HG03135 (cell line): Measurements from ENCODE around the gene EXOSC7.
"Not testable (repeated sequence)": the region's sequence is repeated elsewhere in the genome, so short reads cannot be mapped to it uniquely, and the experiment has no call there.

ENCODE experiments used
- ATAC-seq: cut with Tn5 transposase; IDR thresholded peaks from one replicate; pipeline ENCODE4 v1.9.1; 2021; ENCODE audit warnings: mild to moderate bottlenecking, moderate library complexity; ENCODE audit not compliant: unreplicated experiment

Gene EXOSC7

GRCh38 chr3:44976002-44976815 lies at the start of gene EXOSC7, which contains the start of gene ZDHHC3:
Gene EXOSC7, plus strand, starts transcription at chr3:44976244. Its CDS starts 34 bp downstream, at chr3:44976278.
Gene ZDHHC3, minus strand, starts transcription at chr3:44976174. Its CDS starts 16,738 bp downstream, at chr3:44959436.
- peak; percentile 77 for ATAC-seq

DNA sequence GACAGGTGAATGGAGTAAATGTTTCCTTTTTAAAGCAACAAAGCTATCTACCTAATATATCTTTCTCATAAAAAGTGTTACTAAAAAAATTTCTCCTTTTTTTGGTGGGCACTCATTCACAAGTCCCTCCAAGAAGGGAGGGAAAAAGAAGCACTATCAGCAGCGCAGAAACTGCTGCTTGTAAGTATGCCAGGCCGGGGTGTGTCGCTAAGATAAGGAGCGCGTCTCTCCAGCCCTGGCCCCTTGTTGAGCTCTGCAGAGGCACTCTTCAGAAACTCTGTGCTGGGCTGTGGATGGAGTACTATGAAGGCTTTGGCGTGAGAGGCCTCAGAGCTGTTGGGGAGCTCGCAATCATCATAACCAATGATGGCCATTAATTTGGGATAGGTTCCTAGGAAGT lies 49.1 kb upstream of the EXOSC7 start:
- no peak for ATAC-seq

GRCh38 chr3:44927371-44927770 lies 48.7 kb upstream of the EXOSC7 start:
- ATAC-seq = no peak

GRCh38 chr3:44929782-44930181 lies 46.3 kb upstream of the EXOSC7 start:
- ATAC-seq = no peak

- ATAC-seq = no peak
These were observed 45.1 kb upstream of the EXOSC7 start for GRCh38 chr3:44930911-44931310.

- ATAC-seq = no peak
These were observed 44.3 kb upstream of the EXOSC7 start for GRCh38 chr3:44931791-44932190.

DNA sequence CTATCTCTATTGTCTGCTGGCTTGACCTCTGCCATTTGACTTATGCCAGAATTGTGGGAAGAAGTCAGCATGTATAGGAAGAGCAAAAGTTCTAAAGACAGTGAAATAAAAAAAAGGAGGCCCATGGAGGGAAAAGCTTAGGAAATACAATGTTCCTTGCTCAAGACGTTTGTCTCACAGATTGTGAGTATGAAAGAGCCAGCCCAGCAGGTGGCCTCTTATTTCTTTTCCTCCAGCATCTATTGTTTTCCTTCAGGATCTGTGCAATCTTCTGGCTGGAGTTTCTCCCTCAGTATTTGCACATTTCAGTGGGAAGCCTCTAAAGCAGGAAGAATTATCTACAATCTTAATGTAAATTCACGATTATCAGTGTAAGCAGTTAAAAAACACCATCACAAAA lies 43.8 kb upstream of the EXOSC7 start:
- no peak for ATAC-seq

GRCh38 chr3:44932986-44933944 lies 42.8 kb upstream of the EXOSC7 start:
- ATAC-seq = no peak

DNA sequence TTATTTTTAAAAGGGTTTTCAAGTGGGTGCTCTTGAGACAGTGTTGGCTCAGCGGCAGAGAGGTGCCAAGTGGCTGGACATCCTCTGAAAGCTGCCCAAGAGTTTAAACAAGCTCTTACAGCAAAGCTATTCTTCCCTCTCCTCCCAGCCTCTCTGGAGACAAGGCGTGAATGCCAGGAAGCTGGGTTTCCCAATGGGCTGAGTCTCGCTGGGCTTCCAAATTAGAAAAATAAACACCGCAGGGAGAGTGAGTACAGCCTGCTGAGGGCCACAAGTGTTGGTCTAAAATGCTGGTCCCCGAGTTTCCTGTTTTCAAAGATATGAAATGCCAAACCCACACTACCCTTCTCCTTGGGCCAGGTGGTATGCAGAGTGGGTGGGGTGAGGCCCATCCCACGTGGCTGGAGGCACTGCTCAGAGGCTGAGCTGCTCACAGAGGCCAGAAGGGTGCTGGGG lies 36.4 kb upstream of the EXOSC7 start:
- no peak for ATAC-seq

DNA sequence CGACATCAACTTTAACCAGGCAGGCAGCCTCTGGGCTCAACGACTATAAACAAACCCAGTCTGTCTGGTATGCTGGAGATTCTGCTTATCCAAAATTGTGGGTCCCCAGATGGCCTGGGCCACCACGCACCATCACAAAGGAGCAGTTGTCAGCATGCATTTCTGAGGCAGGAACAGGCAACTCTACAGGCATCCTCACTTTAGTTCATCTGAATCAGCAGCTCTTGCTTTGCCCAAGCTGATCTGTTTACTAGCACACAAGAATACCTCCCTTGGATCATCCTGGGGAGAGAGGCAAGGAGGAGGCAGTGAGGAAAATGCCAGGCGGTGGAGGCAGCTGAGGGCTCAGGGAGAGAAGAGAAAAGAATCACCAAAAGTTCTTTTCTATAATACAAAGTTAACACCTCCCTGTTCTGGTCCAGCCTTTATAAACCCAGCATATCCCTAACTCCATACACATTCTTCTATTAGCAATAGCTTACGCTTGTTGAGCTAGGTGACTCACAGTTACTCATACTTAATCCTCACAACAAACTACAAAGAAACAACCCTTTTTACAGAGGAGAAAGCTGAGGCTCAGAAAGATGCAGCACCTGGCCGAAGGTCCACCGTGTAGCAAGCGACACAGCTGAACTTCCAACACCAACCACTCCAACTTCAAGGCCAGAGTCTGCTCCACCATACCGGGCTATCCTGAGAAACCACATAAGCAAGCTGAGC lies 33.7 kb upstream of the EXOSC7 start:
- no peak for ATAC-seq

DNA sequence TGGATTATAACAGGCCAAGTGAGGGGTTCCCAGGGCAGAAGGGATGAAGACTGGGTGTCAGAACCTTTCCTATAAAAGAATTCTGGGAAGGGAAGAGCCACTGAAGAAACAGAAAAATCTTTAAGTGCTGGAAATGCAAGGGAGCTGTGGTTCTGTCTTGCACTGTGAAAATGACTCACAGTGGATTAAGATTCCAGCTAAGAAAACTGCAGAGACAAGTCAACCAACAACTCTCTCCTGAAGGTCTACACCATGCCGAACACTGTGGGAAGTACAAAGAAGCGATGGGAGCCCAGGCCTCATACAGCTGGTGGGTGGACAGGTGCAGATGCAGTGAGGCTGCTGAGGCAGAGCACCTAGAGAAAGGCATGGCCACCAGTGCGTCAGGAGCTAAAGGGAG lies 27.8 kb upstream of the EXOSC7 start:
- no peak for ATAC-seq

- not testable (repeated sequence) for ATAC-seq
These were observed 26.3 kb upstream of the EXOSC7 start for GRCh38 chr3:44949770-44950169.

- no peak for ATAC-seq
These were observed 25.7 kb upstream of the EXOSC7 start for GRCh38 chr3:44950275-44950734.

- ATAC-seq = no peak
These were observed 23.4 kb upstream of the EXOSC7 start for GRCh38 chr3:44952689-44953088.

- no peak for ATAC-seq
These were observed 21.7 kb upstream of the EXOSC7 start for GRCh38 chr3:44954304-44954703.

GRCh38 chr3:44954962-44955361 lies 21.1 kb upstream of the EXOSC7 start:
- ATAC-seq = peak; percentile 74

DNA sequence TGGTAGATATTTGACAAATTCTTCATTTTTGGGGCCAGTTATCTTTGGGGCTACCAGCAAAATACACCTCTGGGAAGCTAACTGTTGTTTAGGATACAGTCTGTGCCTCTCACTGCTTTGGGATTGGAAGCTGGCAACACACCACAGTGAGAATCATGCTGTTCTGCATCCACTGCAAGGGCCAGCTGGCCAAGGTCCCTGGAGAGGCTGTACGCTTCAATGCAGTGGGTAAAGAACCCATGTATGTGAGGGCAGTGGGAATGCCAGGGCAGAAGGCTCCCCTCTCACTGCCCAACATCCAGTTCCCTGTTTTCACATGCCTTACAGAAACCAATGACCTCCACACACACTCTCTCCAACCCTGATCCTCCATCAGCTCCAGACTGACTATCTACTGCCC lies 20.1 kb upstream of the EXOSC7 start:
- no peak for ATAC-seq

DNA sequence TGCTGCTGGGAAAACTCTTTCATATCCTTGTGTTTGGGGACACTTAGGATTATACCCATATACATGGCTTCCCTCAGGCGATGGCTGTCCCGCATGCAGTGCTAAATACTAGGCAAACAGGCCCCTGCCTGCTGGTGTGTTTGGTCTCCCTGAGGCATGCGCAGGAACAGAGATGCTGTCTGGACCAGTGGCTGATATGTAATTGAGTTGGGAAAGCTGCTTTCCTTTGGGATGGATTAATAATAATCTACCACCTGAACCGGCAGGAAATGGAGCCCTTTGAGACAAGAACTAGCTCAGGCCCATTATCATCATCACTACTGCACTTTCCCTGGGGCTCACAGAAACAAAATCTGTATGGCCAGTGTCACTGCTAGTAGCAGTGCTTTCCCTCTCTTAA lies 18.1 kb upstream of the EXOSC7 start:
- ATAC-seq = no peak

- ATAC-seq = no peak
These were observed 17.7 kb upstream of the EXOSC7 start for GRCh38 chr3:44958386-44958785.

- no peak for ATAC-seq
These were observed 15.5 kb upstream of the EXOSC7 start for GRCh38 chr3:44960387-44961026.
